ENCODE data around the gene ZBTB20. TPM values are rescaled to one million over a fixed set of nuclear protein-coding genes. Genes with fewer than 3 reads are reported as not detected.

Gene ZBTB20
- total and polyA plus RNA-seq, 7 donors = 0.40 to 74.9 (median 41.7) TPM

DNA sequence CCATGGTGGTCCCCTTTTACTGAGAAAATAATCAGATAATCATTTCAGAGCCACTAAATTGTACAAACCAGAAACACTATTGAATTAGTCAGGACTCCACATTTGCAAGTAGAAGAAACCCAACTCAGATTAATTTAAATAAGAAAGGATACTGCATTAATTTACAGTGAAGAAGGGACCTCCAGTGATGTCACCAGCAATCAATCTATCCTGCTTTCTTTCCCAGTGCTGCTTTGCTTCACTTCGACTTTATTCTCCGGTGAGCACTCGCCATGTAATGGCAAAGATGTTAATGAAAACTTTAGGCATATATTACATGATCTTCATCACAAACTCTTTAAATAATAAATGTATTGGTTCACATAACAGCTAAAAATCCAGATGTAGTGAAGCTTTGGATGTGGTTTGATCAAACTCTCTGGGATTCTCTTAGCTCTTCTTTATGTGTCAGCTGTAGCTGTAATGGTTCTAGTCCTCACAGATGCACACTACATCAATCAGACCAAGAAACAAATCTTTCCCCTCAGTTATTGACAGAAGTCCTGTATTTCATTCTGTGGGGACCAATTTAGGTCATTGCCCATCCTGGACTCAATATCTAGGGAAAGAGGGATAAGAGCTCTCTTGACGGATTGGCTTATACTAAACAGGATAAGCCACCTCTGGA is 14.2 kb upstream of the ZBTB20 start:
- no peaks in the 10 kb centered on the region for H3K4me1 ChIP-seq
- intact Hi-C loops (cut with DNase I) = no loop called here
- ATAC-seq (no peak), DNase-seq (no peak)
- 92 to 100% (median 94%) methylated on average over 4 of the region's 4 CpGs for WGBS, 3 donors
- no peaks in the 10 kb centered on the region for H3K9me3 ChIP-seq
- H3K4me3 ChIP-seq = no peak overlapping the region
- H3K27me3 ChIP-seq (ENCODE audit: insufficient read depth in 3 of 3, low read length in 2 of 3) = no peaks in the 10 kb centered on the region
- TF ChIP-seq, protein P1, sequence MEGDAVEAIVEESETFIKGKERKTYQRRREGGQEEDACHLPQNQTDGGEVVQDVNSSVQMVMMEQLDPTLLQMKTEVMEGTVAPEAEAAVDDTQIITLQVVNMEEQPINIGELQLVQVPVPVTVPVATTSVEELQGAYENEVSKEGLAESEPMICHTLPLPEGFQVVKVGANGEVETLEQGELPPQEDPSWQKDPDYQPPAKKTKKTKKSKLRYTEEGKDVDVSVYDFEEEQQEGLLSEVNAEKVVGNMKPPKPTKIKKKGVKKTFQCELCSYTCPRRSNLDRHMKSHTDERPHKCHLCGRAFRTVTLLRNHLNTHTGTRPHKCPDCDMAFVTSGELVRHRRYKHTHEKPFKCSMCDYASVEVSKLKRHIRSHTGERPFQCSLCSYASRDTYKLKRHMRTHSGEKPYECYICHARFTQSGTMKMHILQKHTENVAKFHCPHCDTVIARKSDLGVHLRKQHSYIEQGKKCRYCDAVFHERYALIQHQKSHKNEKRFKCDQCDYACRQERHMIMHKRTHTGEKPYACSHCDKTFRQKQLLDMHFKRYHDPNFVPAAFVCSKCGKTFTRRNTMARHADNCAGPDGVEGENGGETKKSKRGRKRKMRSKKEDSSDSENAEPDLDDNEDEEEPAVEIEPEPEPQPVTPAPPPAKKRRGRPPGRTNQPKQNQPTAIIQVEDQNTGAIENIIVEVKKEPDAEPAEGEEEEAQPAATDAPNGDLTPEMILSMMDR (IDR thresholded peaks at IDR 0.05) = no peak
- no peak overlapping the region for H3K27ac ChIP-seq
- H3K36me3 ChIP-seq (ENCODE audit: insufficient read depth in 1 of 2, low read depth in 1 of 2) = no peaks in the 10 kb centered on the region

DNA sequence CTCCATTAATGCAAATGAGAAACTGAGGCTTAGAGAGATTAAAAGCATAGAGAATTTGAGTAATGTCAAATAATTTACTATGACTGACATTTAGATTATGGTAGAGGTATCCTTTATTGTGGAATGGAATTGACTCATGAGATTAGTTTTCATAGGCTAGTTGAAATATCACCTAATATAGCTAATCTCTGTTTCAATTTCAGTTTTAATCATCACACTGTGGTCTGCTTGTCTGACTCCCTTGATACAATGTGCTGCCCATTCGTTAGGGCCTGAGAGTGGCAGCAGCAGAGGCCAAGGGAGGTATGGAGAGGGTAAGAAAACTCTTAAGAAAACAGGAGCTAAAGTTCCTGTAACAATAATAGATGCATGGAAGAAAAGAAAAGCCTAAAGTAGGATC is 13.2 kb upstream of the ZBTB20 start:
- H3K36me3 ChIP-seq (ENCODE audit: insufficient read depth in 1 of 2, low read depth in 1 of 2) = no peaks in the 10 kb centered on the region
- ATAC-seq = no peak
- no peaks in the 10 kb centered on the region for H3K9me3 ChIP-seq
- 87 to 91% (median 90%) methylated on average over 1 of the region's 1 CpG for WGBS, 3 donors
- TF ChIP-seq, protein P1 (IDR thresholded peaks at IDR 0.05) = no peak
- no peaks in the 10 kb centered on the region for H3K4me1 ChIP-seq
- H3K4me3 ChIP-seq = no peak overlapping the region
- H3K27ac ChIP-seq = no peak overlapping the region
- no peak for DNase-seq
- H3K27me3 ChIP-seq (ENCODE audit: insufficient read depth in 3 of 3, low read length in 2 of 3) = no peaks in the 10 kb centered on the region
- intact Hi-C loops (cut with DNase I) = no loop called here

DNA sequence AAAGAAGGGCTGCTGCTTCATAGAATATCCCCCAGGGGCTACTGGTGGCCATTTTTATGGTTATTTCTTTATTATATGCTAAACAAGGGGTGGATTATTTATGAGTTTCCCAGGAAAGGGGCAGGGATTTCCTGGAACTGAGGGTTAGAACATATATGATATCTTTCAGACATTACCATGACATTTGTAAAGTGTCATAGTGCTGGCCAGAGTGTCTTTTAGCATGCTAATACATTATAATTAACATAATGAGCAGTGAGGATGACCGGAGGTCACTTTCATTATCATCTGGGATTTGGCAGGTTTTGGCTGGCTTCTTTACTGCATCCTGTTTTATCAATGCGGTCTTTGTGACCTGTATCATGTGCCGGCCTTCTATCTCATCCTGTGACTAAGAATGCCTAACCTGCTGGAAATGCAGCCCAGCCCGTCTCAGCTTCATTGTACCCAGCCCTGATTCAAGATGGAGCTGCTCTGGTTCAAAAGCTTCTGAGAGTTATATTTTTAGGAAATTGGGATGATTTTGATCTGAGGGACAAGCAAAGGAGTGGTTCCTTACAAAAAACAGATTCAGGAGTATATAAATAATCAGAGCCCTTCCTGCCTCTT is 9.1 kb upstream of the ZBTB20 start:
- intact Hi-C loops (cut with DNase I) = no loop called here
- Histone ChIP-seq H3K4me1 (no peaks in the 10 kb centered on the region), H3K36me3 (ENCODE audit: insufficient read depth in 1 of 2, low read depth in 1 of 2) (no peaks in the 10 kb centered on the region), H3K27ac (no peak overlapping the region), H3K27me3 (ENCODE audit: insufficient read depth in 3 of 3, low read length in 2 of 3) (no peaks in the 10 kb centered on the region), H3K4me3 (no peak overlapping the region), H3K9me3 (no peaks in the 10 kb centered on the region)
- DNase-seq (no peak), ATAC-seq (no peak)
- WGBS, 3 donors = 69 to 75% (median 70%) methylated on average over 4 of the region's 4 CpGs
- TF ChIP-seq, protein P1 (IDR thresholded peaks at IDR 0.05) = no peak

DNA sequence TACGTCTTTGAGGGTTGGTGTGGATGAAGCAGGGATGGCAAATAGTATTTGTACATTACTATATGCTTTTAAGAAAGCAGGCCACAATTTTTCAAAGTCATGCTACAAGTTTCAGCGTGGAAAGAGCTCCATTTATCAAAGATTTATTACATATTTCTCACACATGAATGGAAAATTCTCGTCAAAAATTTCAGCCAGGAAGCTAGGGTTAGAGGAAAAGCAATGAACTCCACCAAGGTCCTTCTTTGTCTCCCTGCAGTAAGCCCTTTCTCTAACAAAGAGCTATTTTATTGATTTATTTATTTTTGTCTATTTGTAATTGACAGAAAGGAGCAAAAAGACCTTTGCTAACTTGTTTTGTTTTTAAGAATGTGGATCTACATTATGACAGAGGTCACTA is 7.5 kb upstream of the ZBTB20 start:
- no peak overlapping the region for H3K4me3 ChIP-seq
- whole genome bisulfite sequencing, 3 donors = 59 to 68% (median 68%) methylated on average over 3 of the region's 3 CpGs
- no peak for DNase-seq
- H3K27ac ChIP-seq = no peak overlapping the region
- no peaks in the 10 kb centered on the region for H3K27me3 ChIP-seq (ENCODE audit: insufficient read depth in 3 of 3, low read length in 2 of 3)
- ATAC-seq = no peak
- intact Hi-C loops (cut with DNase I) = no loop called here
- TF ChIP-seq, protein P1 (IDR thresholded peaks at IDR 0.05) = no peak
- no peaks in the 10 kb centered on the region for H3K9me3 ChIP-seq
- no peaks in the 10 kb centered on the region for H3K36me3 ChIP-seq (ENCODE audit: insufficient read depth in 1 of 2, low read depth in 1 of 2)
- H3K4me1 ChIP-seq = no peaks in the 10 kb centered on the region

All from psoas muscle (tissue), 8 donors.